OCI-LY7 (cell line): Measurements from ENCODE around the gene UBP1. TPM values are rescaled to one million over a fixed set of nuclear protein-coding genes. Genes with fewer than 3 reads are reported as not detected.

Source experiments
- BruUV-seq: library from RNA; stranded (reverse); fragments of 400-500 nt; replicated peaks from 2 replicates; lab custom pipeline; 2021; lab: Mats Ljungman, UMichigan
- CTCF ChIA-PET: fragments of 300-600 bp; sonication (Branson Sonifier 250); formaldehyde crosslinking; loops from one replicate; lab custom pipeline; 2022; ENCODE audit warnings: antibody characterized with exemption; ENCODE audit not compliant: unreplicated experiment; lab: Charles Lee
- POLR2A ChIA-PET: fragments of 300-600 bp; sonication (Branson Sonifier 250); formaldehyde crosslinking; loops from one replicate; lab custom pipeline; 2022; ENCODE audit warnings: antibody characterized with exemption; lab: Charles Lee
- DNase-seq: peaks from one replicate; pipeline ENCODE4 v3.0.0-alpha.2; 2015; ENCODE audit warnings: low spot score
- H2AFZ ChIP-seq: fragments of 200-600 bp; sonication (generic), shearing (Covaris generic); 2 replicates; pipeline ENCODE4 v1.6.1; 2014; ENCODE audit warnings: mild to moderate bottlenecking, antibody characterized with exemption, low read length, moderate library complexity
- H3K27ac ChIP-seq: fragments of 200-600 bp; sonication (generic); 2 replicates; pipeline ENCODE4 v1.5.1; 2014; ENCODE audit warnings: mixed run types, low read depth, mild to moderate bottlenecking, moderate library complexity, low read length, inconsistent platforms; ENCODE audit not compliant: poor library complexity, severe bottlenecking
- H3K36me3 ChIP-seq: fragments of 200-600 bp; sonication (generic); 2 replicates; pipeline ENCODE4 v1.6.1; 2014; ENCODE audit warnings: mild to moderate bottlenecking, antibody characterized with exemption, low read length, moderate library complexity, mixed read lengths; ENCODE audit not compliant: insufficient read depth
- H3K4me1 ChIP-seq: fragments of 200-600 bp; sonication (generic); 2 replicates; pipeline ENCODE4 v1.5.1; 2014; ENCODE audit warnings: mild to moderate bottlenecking, low read length; ENCODE audit not compliant: insufficient read depth, poor library complexity, severe bottlenecking
- H3K4me2 ChIP-seq: fragments of 200-600 bp; sonication (generic); 2 replicates; pipeline ENCODE4 v1.6.1; 2014; ENCODE audit warnings: mild to moderate bottlenecking, low read length
- H3K4me3 ChIP-seq: fragments of 200-600 bp; sonication (generic); 2 replicates; pipeline ENCODE4 v1.5.1; 2014; ENCODE audit warnings: mild to moderate bottlenecking, low read depth, low read length; ENCODE audit not compliant: poor library complexity, severe bottlenecking
- H3K79me2 ChIP-seq: fragments of 200-600 bp; sonication (generic); 2 replicates; pipeline ENCODE4 v1.6.1; 2016; ENCODE audit warnings: low read depth, mild to moderate bottlenecking, low read length, moderate library complexity, mixed read lengths; ENCODE audit not compliant: insufficient read depth
- H3K9me2 ChIP-seq: fragments of 200-600 bp; sonication (generic); 2 replicates; pipeline ENCODE4 v1.6.1; 2016; ENCODE audit warnings: mild to moderate bottlenecking, low read length, mixed read lengths; ENCODE audit not compliant: insufficient read depth
- H3K9me3 ChIP-seq: fragments of 200-600 bp; sonication (generic); 2 replicates; pipeline ENCODE4 v1.6.1; 2014; ENCODE audit warnings: mild to moderate bottlenecking, mixed run types, low read length, mixed read lengths
- H4K20me1 ChIP-seq: fragments of 200-600 bp; sonication (generic); 2 replicates; pipeline ENCODE4 v1.6.1; 2014; ENCODE audit warnings: mild to moderate bottlenecking, antibody characterized with exemption, low read length, moderate library complexity, mixed read lengths; ENCODE audit not compliant: insufficient read depth
- CTCF ChIP-seq: fragments of 200-600 bp; sonication (generic); conservative IDR thresholded peaks from 2 replicates; pipeline ENCODE4 v1.5.1; 2014; ENCODE audit warnings: mild to moderate bottlenecking, antibody characterized with exemption, low read length, moderate library complexity, mixed read lengths
- EZH2phosphoT487 ChIP-seq: fragments of 200-600 bp; sonication (generic); IDR thresholded peaks from 2 replicates; pipeline ENCODE4 v1.6.1; 2018; ENCODE audit warnings: low read depth, borderline replicate concordance, mild to moderate bottlenecking, mixed run types, antibody characterized with exemption, low read length, moderate library complexity, mixed read lengths
- intact Hi-C: fragments of 100-400 bp; cut with micrococcal nuclease; formaldehyde crosslinking; loops from one replicate; pipeline ENCODE4 v1.10.0; 2022; ENCODE audit not compliant: unreplicated experiment
- total RNA-seq, 2 experiments: library from RNA; depleted of rRNA in 1 of 2; stranded (reverse); fragments of >200 nt in 1 of 2; shearing (Covaris generic) in 1 of 2; gene quantifications; 2 replicates each; pipeline ENCODE4 v1.2.3, GENCODE V29; 2014 to 2022

UBP1 gene
- total RNA-seq, 2 experiments from 2014 or later = 73.0 to 83.8 TPM

GRCh38 chr3:33437556-33438283, 2.5 kb downstream of the UBP1 start:
- no TSS peak for BruUV-seq
- H3K9me2 ChIP-seq = no peaks in the 10 kb centered on the region
- TF ChIP-seq CTCF (no peak), EZH2phosphoT487 (no peak)
- no peaks in the 10 kb centered on the region for H3K9me3 ChIP-seq
- DNase-seq = peak; percentile 6
- H3K4me1 ChIP-seq = peaks cover 39% of the 10 kb centered on the region
- peaks cover 77% of the 10 kb centered on the region for H3K79me2 ChIP-seq
- peak overlapping the region; percentile 96 for H3K27ac ChIP-seq
- H2AFZ ChIP-seq = no peak overlapping the region
- H4K20me1 ChIP-seq = peaks cover 52% of the 10 kb centered on the region
- ChIA-PET CTCF (interaction anchor here (0.6 kb wide), 1 partner anchor 349 kb away, joined by 3 read pairs; no protein-coding TSS in a partner anchor), POLR2A (interaction anchor here (0.6 to 3.2 kb wide), 8 partner anchors 8 to 364 kb away, joined by 3 to 22 read pairs (median 6); partner anchors contain the start of gene PDCD6IP)
- H3K4me2 ChIP-seq = peak overlapping the region; percentile 99
- no peaks in the 10 kb centered on the region for H3K36me3 ChIP-seq
- intact Hi-C loops = no loop called here
- H3K4me3 ChIP-seq = peak overlapping the region; percentile 90

GRCh38 chr3:33433843-33434242, 6.4 kb downstream of the UBP1 start:
- Histone ChIP-seq H3K4me2 (no peak overlapping the region), H3K36me3 (no peaks in the 10 kb centered on the region), H2AFZ (no peak overlapping the region), H3K9me3 (no peaks in the 10 kb centered on the region), H4K20me1 (peaks cover 75% of the 10 kb centered on the region), H3K4me3 (no peak overlapping the region), H3K79me2 (peaks cover 100% of the 10 kb centered on the region), H3K27ac (no peak overlapping the region), H3K9me2 (no peaks in the 10 kb centered on the region), H3K4me1 (peaks cover 49% of the 10 kb centered on the region)
- ChIA-PET CTCF (interaction anchor here (0.7 kb wide), 1 partner anchor 365 kb away, joined by 3 read pairs; no protein-coding TSS in a partner anchor), POLR2A (interaction anchor here (0.5 to 1.7 kb wide), 4 partner anchors 9 to 759 kb away, joined by 3 to 4 read pairs (median 3); no protein-coding TSS in a partner anchor)
- intact Hi-C loops = no loop called here
- TF ChIP-seq EZH2phosphoT487 (no peak), CTCF (no peak)
- BruUV-seq = no TSS peak
- no peak for DNase-seq

DNA sequence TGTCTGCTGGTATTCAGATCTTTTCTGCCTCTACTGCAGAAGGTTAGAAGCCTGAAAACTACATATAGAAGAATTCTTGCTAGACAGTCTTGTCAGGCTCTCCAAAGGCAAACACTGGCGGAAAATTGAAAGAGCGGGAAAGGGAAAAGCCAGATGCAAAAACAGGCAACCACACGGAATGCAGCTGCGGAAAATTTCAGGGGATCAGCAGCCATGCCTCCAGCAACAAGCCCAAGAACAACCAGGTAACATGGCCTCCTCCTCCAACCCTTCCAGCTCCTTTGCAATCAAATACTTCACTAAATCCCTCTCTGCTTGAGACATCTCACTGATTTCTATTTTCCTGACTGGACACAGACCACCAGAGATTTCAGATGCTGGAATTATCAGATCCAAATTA, 9.6 kb downstream of the UBP1 start:
- peaks cover 27% of the 10 kb centered on the region for H3K4me1 ChIP-seq

More for the DNA sequence above, 9.6 kb downstream of the UBP1 start:
- H4K20me1 ChIP-seq = peaks cover 49% of the 10 kb centered on the region
- no peak overlapping the region for H2AFZ ChIP-seq
- H3K36me3 ChIP-seq = peaks cover under 1% of the 10 kb centered on the region
- BruUV-seq = no TSS peak
- no peaks in the 10 kb centered on the region for H3K9me2 ChIP-seq
- no peak for DNase-seq
- peaks cover 100% of the 10 kb centered on the region for H3K79me2 ChIP-seq
- ChIA-PET CTCF (no interaction called here), POLR2A (interaction anchor here (0.8 to 3.0 kb wide), 4 partner anchors 8 to 176 kb away, joined by 3 to 22 read pairs (median 5); partner anchors contain the start of gene UBP1)
- TF ChIP-seq EZH2phosphoT487 (no peak), CTCF (no peak)
- no peak overlapping the region for H3K4me3 ChIP-seq
- H3K4me2 ChIP-seq = peak overlapping the region; percentile 7; the same call in 1 of the 2 replicates
- intact Hi-C loops = no loop called here
- H3K27ac ChIP-seq = no peak overlapping the region
- no peaks in the 10 kb centered on the region for H3K9me3 ChIP-seq
